Activated CD8-positive, alpha-beta memory T cell treated with anti-CD3 and anti-CD28 coated beads, Interleukin-2, amount 50 U/mL, for 4 hours (primary cell): Measurements from ENCODE around the gene NCOA4.
A peak's percentile ranks its signal among the peaks of the same experiment; 100 is the strongest.
"Not testable (repeated sequence)": the region's sequence is repeated elsewhere in the genome, so short reads cannot be mapped to it uniquely, and the experiment has no call there.

Experiments
- DNase-seq: peaks from one replicate; pipeline ENCODE4 v3.0.0-alpha.2; 2020

Gene NCOA4

GRCh38 chr10:46052057-46052790 lies 21.8 kb upstream of the NCOA4 start:
- DNase-seq: no peak

- DNase-seq: no peak
These were observed 20.7 kb upstream of the NCOA4 start for GRCh38 chr10:46050941-46051623.

- DNase-seq: not testable (repeated sequence)
These were observed 19.0 kb upstream of the NCOA4 start for GRCh38 chr10:46049497-46049831.

GRCh38 chr10:46048152-46048551 lies 17.7 kb upstream of the NCOA4 start:
- DNase-seq: no peak

GRCh38 chr10:46046261-46046660 lies 15.8 kb upstream of the NCOA4 start, which contains the start of gene MSMB:
Gene MSMB (minus strand): TSS chr10:46046269. CDS start chr10:46046237, 32 bp downstream.
- DNase-seq: no peak

GRCh38 chr10:46042527-46042926 lies 12.1 kb upstream of the NCOA4 start:
- DNase-seq: no peak

- DNase-seq: no peak
These were observed 9.6 kb upstream of the NCOA4 start for GRCh38 chr10:46040004-46040403.

GRCh38 chr10:46037107-46037825 lies 6.8 kb upstream of the NCOA4 start:
- DNase-seq: no peak

GRCh38 chr10:46035923-46036849 lies 5.8 kb upstream of the NCOA4 start:
- no peak for DNase-seq

GRCh38 chr10:46033602-46034011 lies 3.2 kb upstream of the NCOA4 start:
- DNase-seq: no peak

- no peak for DNase-seq
These were observed 1.5 kb upstream of the NCOA4 start for GRCh38 chr10:46031648-46032532.

- no peak for DNase-seq
These were observed 877 bp downstream of the NCOA4 start for GRCh38 chr10:46029461-46030030.

- DNase-seq: no peak
These were observed 1.6 kb downstream of the NCOA4 start for GRCh38 chr10:46028584-46029460.

GRCh38 chr10:46026106-46026505 lies 4.3 kb downstream of the NCOA4 start:
- no peak for DNase-seq

- DNase-seq: no peak
These were observed 5.0 kb downstream of the NCOA4 start for GRCh38 chr10:46025406-46025805.

GRCh38 chr10:46024948-46025347 lies 5.5 kb downstream of the NCOA4 start:
- no peak for DNase-seq

- DNase-seq: peak; percentile 75
These were observed 7.3 kb downstream of the NCOA4 start for GRCh38 chr10:46022978-46023702.

- DNase-seq: no peak
These were observed 10.1 kb downstream of the NCOA4 start for GRCh38 chr10:46020344-46020657.

- DNase-seq: no peak
These were observed 10.7 kb downstream of the NCOA4 start for GRCh38 chr10:46019569-46020343.
